Chondrocyte (in vitro differentiated cells): Measurements from ENCODE around the gene ADAM8. TPM values are rescaled to one million over a fixed set of nuclear protein-coding genes. Genes with fewer than 3 reads are reported as not detected.
"Not testable (repeated sequence)": the region's sequence is repeated elsewhere in the genome, so short reads cannot be mapped to it uniquely, and the experiment has no call there.

ENCODE experiments used
- DNase-seq: peaks from one replicate; pipeline ENCODE4 v3.0.0; 2021; ENCODE audit warnings: mixed read lengths, low spot score
- H3K27ac Mint-ChIP-seq: one replicate; pipeline ENCODE4 v1.8.0; 2021; ENCODE audit warnings: mild to moderate bottlenecking, moderate library complexity, mixed read lengths; ENCODE audit not compliant: unreplicated experiment
- H3K27me3 Mint-ChIP-seq: 2 replicates; pipeline ENCODE4 v1.8.0; 2021; ENCODE audit warnings: low read depth, mixed read lengths
- H3K36me3 Mint-ChIP-seq: 2 replicates; pipeline ENCODE4 v1.8.0; 2021; ENCODE audit warnings: low read depth, mixed read lengths
- H3K4me1 Mint-ChIP-seq: 2 replicates; pipeline ENCODE4 v1.8.0; 2021; ENCODE audit warnings: low read depth, mild to moderate bottlenecking, mixed read lengths
- H3K4me3 Mint-ChIP-seq: one replicate; pipeline ENCODE4 v1.8.0; 2021; ENCODE audit warnings: mild to moderate bottlenecking, moderate library complexity, mixed read lengths; ENCODE audit not compliant: unreplicated experiment
- H3K9me3 Mint-ChIP-seq: 2 replicates; pipeline ENCODE4 v1.8.0; 2021; ENCODE audit warnings: low read depth, mixed read lengths
- CTCF ChIP-seq: fragments of 200-600 bp; sonication (generic); IDR thresholded peaks from 2 replicates; pipeline ENCODE4 v1.5.0; 2021; ENCODE audit warnings: antibody characterized with exemption, mild to moderate bottlenecking, moderate library complexity
- total RNA-seq: library from RNA; stranded (reverse); gene quantifications from 3 replicates; pipeline ENCODE4 v1.2.1, GENCODE V29; 2021

The ADAM8 gene
- total RNA-seq, 1 donor from 2014 or later: 1.3 TPM

GRCh38 chr10:133227256-133227655, 49.4 kb downstream of the ADAM8 start:
- DNase-seq: no peak
- no peak overlapping the region for H3K27ac Mint-ChIP-seq
- H3K9me3 Mint-ChIP-seq: no peaks in the 10 kb centered on the region
- H3K27me3 Mint-ChIP-seq: peaks cover 48% of the 10 kb centered on the region
- no peak for TF ChIP-seq CTCF
- no peak overlapping the region for H3K4me3 Mint-ChIP-seq
- H3K4me1 Mint-ChIP-seq: peaks cover 15% of the 10 kb centered on the region
- H3K36me3 Mint-ChIP-seq: no peaks in the 10 kb centered on the region

- Mint-ChIP-seq H3K27me3 (peaks cover 44% of the 10 kb centered on the region), H3K9me3 (no peaks in the 10 kb centered on the region), H3K4me1 (peaks cover 15% of the 10 kb centered on the region), H3K27ac (no peak overlapping the region), H3K36me3 (no peaks in the 10 kb centered on the region), H3K4me3 (no peak overlapping the region)
- TF ChIP-seq CTCF: no peak
- no peak for DNase-seq
These were observed 50.3 kb downstream of the ADAM8 start for GRCh38 chr10:133226251-133226808.

GRCh38 chr10:133225707-133226191, 50.9 kb downstream of the ADAM8 start:
- H3K27me3 Mint-ChIP-seq: peaks cover 47% of the 10 kb centered on the region
- H3K36me3 Mint-ChIP-seq: no peaks in the 10 kb centered on the region
- no peak overlapping the region for H3K27ac Mint-ChIP-seq
- no peak for TF ChIP-seq CTCF
- no peak for DNase-seq
- no peaks in the 10 kb centered on the region for H3K9me3 Mint-ChIP-seq
- H3K4me3 Mint-ChIP-seq: no peak overlapping the region
- peaks cover 15% of the 10 kb centered on the region for H3K4me1 Mint-ChIP-seq

- Mint-ChIP-seq H3K4me3 (no peak overlapping the region), H3K9me3 (no peaks in the 10 kb centered on the region), H3K27ac (no peak overlapping the region), H3K4me1 (peaks cover 15% of the 10 kb centered on the region), H3K27me3 (peaks cover 48% of the 10 kb centered on the region), H3K36me3 (no peaks in the 10 kb centered on the region)
- DNase-seq: no peak
- TF ChIP-seq CTCF: no peak
These were observed 51.8 kb downstream of the ADAM8 start for GRCh38 chr10:133224756-133225372.

- H3K4me1 Mint-ChIP-seq: peaks cover 12% of the 10 kb centered on the region
- no peak for DNase-seq
- H3K27ac Mint-ChIP-seq: no peak overlapping the region
- no peaks in the 10 kb centered on the region for H3K36me3 Mint-ChIP-seq
- H3K27me3 Mint-ChIP-seq: peaks cover 49% of the 10 kb centered on the region
- H3K4me3 Mint-ChIP-seq: no peak overlapping the region
- H3K9me3 Mint-ChIP-seq: no peaks in the 10 kb centered on the region
- TF ChIP-seq CTCF: no peak
These were observed 52.6 kb downstream of the ADAM8 start for GRCh38 chr10:133224076-133224475.

GRCh38 chr10:133221756-133222155, 54.9 kb downstream of the ADAM8 start:
- not testable (repeated sequence) for H3K27ac Mint-ChIP-seq, DNase-seq, H3K36me3 Mint-ChIP-seq, H3K9me3 Mint-ChIP-seq, H3K4me3 Mint-ChIP-seq
- peaks cover 40% of the 10 kb centered on the region for H3K27me3 Mint-ChIP-seq
- peaks cover 12% of the 10 kb centered on the region for H3K4me1 Mint-ChIP-seq
